HCEC 1CT (cell line): ENCODE data around the gene ARHGAP26.
A peak's percentile ranks its signal among the peaks of the same experiment; 100 is the strongest.

Experiments
- DNase-seq: peaks from one replicate; pipeline ENCODE4 v3.0.0-alpha.2; 2017

The ARHGAP26 gene

GRCh38 chr5:142753116-142753631 lies 17.0 kb upstream of the ARHGAP26 start:
- no peak for DNase-seq

GRCh38 chr5:142754031-142754430 lies 16.1 kb upstream of the ARHGAP26 start:
- DNase-seq, result no peak

GRCh38 chr5:142756576-142756975 lies 13.6 kb upstream of the ARHGAP26 start:
- DNase-seq, result no peak

GRCh38 chr5:142757564-142757963 lies 12.6 kb upstream of the ARHGAP26 start:
- no peak for DNase-seq

GRCh38 chr5:142758062-142758795 lies 11.9 kb upstream of the ARHGAP26 start:
- no peak for DNase-seq

- no peak for DNase-seq
These were observed 11.4 kb upstream of the ARHGAP26 start for GRCh38 chr5:142758796-142759145.

- DNase-seq, result no peak
These were observed 6.5 kb upstream of the ARHGAP26 start for GRCh38 chr5:142763701-142764100.

- no peak for DNase-seq
These were observed 3.0 kb upstream of the ARHGAP26 start for GRCh38 chr5:142767178-142767577.

- DNase-seq, result no peak
These were observed 2.3 kb upstream of the ARHGAP26 start for GRCh38 chr5:142767911-142768310.

- DNase-seq, result no peak
These were observed 855 bp upstream of the ARHGAP26 start for GRCh38 chr5:142769251-142769792.

- DNase-seq, result peak; percentile 17
These were observed 753 bp downstream of the ARHGAP26 start for GRCh38 chr5:142770650-142771609.

- no peak for DNase-seq
These were observed 1.5 kb downstream of the ARHGAP26 start for GRCh38 chr5:142771666-142772065.

- peak; percentile 20 for DNase-seq
These were observed 2.5 kb downstream of the ARHGAP26 start for GRCh38 chr5:142772446-142773293.

- DNase-seq, result no peak
These were observed 6.9 kb downstream of the ARHGAP26 start for GRCh38 chr5:142777099-142777498.

- no peak for DNase-seq
These were observed 7.7 kb downstream of the ARHGAP26 start for GRCh38 chr5:142777850-142778249.

- DNase-seq, result peak; percentile 10
These were observed 9.1 kb downstream of the ARHGAP26 start for GRCh38 chr5:142779163-142779840.

- DNase-seq, result no peak
These were observed 10.7 kb downstream of the ARHGAP26 start for GRCh38 chr5:142780871-142781270.

GRCh38 chr5:142782976-142783530 lies 12.9 kb downstream of the ARHGAP26 start:
- no peak for DNase-seq

- DNase-seq, result peak; percentile 6
These were observed 13.6 kb downstream of the ARHGAP26 start for GRCh38 chr5:142783601-142784341.

GRCh38 chr5:142784401-142784955 lies 14.3 kb downstream of the ARHGAP26 start:
- no peak for DNase-seq
